HepG2 (cell line): Measurements from ENCODE around the gene ESAM. TPM values are rescaled to one million over a fixed set of nuclear protein-coding genes. Genes with fewer than 3 reads are reported as not detected.

Source experiments
- ATAC-seq: fragments of 200-7000 bp; cut with Tn5 transposase; 3 replicates; pipeline ENCODE4 v1.9.1; 2020; ENCODE audit warnings: mild to moderate bottlenecking, moderate library complexity
- BruUV-seq: library from RNA; stranded (reverse); fragments of 400-500 nt; replicated peaks from 2 replicates; lab custom pipeline; 2021; lab: Mats Ljungman, UMichigan
- CTCF ChIA-PET: fragments of 300-600 bp; formaldehyde crosslinking; extraction: SDS; loops from one replicate; lab custom pipeline; 2021; ENCODE audit warnings: low total read pairs, inconsistent platforms, low intra/inter-chr PET ratio; lab: Yijun Ruan, JAX
- POLR2A ChIA-PET: fragments of 350-600 bp; sonication (Branson Sonifier 250); formaldehyde crosslinking; loops from one replicate; lab custom pipeline; 2020; ENCODE audit warnings: antibody characterized with exemption, inconsistent platforms; lab: Yijun Ruan, JAX
- DNase-seq: peaks from one replicate; pipeline ENCODE4 v3.0.0-alpha.2; 2015; ENCODE audit warnings: low spot score
- FAIRE-seq: peaks from 3 replicates; lab custom pipeline; 2011; peaks lifted over from hg19 to GRCh38; lab: Jason Lieb, UNC
- H2AFZ ChIP-seq: one replicate; pipeline ENCODE4 v1.6.1; 2011; ENCODE audit warnings: low read length, inconsistent platforms
- H3K27ac ChIP-seq: fragments of 300-600 bp; 3 replicates; pipeline ENCODE4 v1.8.0; 2011; ENCODE audit warnings: mixed run types, mild to moderate bottlenecking, mixed read lengths, low read length, inconsistent platforms; ENCODE audit not compliant: insufficient read depth; ENCODE audit errors: extremely low read length
- H3K27me3 ChIP-seq, 2 experiments: fragments of 200-600 bp in 1 of 2; 2 replicates in 1 of 2; 3 replicates in 1 of 2; pipeline versions ENCODE4 v1.6.0 to v1.8.0; 2011; ENCODE audit warnings: low read length in 2 of 2, mild to moderate bottlenecking in 2 of 2, moderate library complexity in 2 of 2, inconsistent platforms in 1 of 2; ENCODE audit not compliant: insufficient read depth in 2 of 2, control insufficient read depth in 1 of 2
- H3K36me3 ChIP-seq, 2 experiments: fragments of 200-600 bp in 1 of 2; replicated peaks in 1 of 2; 2 replicates in 1 of 2; 3 replicates in 1 of 2; pipeline versions ENCODE4 v1.5.1 to v1.8.0; 2011; ENCODE audit warnings: low read length in 2 of 2, inconsistent platforms in 1 of 2; ENCODE audit not compliant: insufficient read depth in 2 of 2, control insufficient read depth in 1 of 2
- H3K4me1 ChIP-seq: 2 replicates; pipeline ENCODE4 v1.5.1; 2012; ENCODE audit warnings: low read length, inconsistent platforms; ENCODE audit not compliant: insufficient read depth
- H3K4me2 ChIP-seq: 2 replicates; pipeline ENCODE4 v1.6.0; 2011; ENCODE audit warnings: low read depth, low read length, inconsistent platforms
- H3K4me3 ChIP-seq, 3 experiments: fragments of 200-600 bp in 1 of 3; sonication (generic), shearing (Covaris generic) in 1 of 3; replicated peaks in 1 of 3; 2 replicates each; pipeline ENCODE4 v1.5.1; 2011 to 2016; ENCODE audit warnings: low read length in 3 of 3, inconsistent platforms in 2 of 3, low read depth in 2 of 3, mild to moderate bottlenecking in 2 of 3, control low read depth in 1 of 3, mixed read lengths in 1 of 3; ENCODE audit not compliant: insufficient read depth in 1 of 3
- H3K79me2 ChIP-seq: one replicate; pipeline ENCODE4 v1.6.1; 2011; ENCODE audit warnings: low read length, inconsistent platforms; ENCODE audit not compliant: insufficient read depth
- H3K9ac ChIP-seq: 2 replicates; pipeline ENCODE4 v1.6.0; 2011; ENCODE audit warnings: mild to moderate bottlenecking, low read depth, low read length, inconsistent platforms; ENCODE audit not compliant: insufficient read depth
- H3K9me3 ChIP-seq: 2 replicates; pipeline ENCODE4 v1.5.1; 2012; ENCODE audit warnings: mild to moderate bottlenecking, low read length
- H4K20me1 ChIP-seq: 2 replicates; pipeline ENCODE4 v1.6.0; 2011; ENCODE audit warnings: inconsistent platforms, mild to moderate bottlenecking, low read length, moderate library complexity; ENCODE audit not compliant: insufficient read depth
- AGO2 ChIP-seq: fragments of 200-400 bp; formaldehyde crosslinking; optimal IDR thresholded peaks from 2 replicates; pipeline ENCODE3; 2017; ENCODE audit warnings: mild to moderate bottlenecking, low read depth, low read length, moderate library complexity
- BCL3 ChIP-seq: sonication (generic); formaldehyde crosslinking; IDR thresholded peaks from 2 replicates; pipeline ENCODE4 v1.5.1; 2020; ENCODE audit warnings: mild to moderate bottlenecking, missing genetic modification reagents, moderate library complexity
- BCL6 ChIP-seq: IDR thresholded peaks from 2 replicates; pipeline ENCODE4 v1.6.1; 2016; ENCODE audit warnings: missing genetic modification reagents, missing compliant biosample characterization
- CCDC6 ChIP-seq: sonication (generic); formaldehyde crosslinking; IDR thresholded peaks from 2 replicates; pipeline ENCODE4 v1.8.1; 2022; ENCODE audit warnings: mild to moderate bottlenecking, missing genetic modification reagents, moderate library complexity
- DMAP1 ChIP-seq: IDR thresholded peaks from 2 replicates; pipeline ENCODE4 v1.6.1; 2016
- EHMT2 ChIP-seq: fragments of 200-600 bp; sonication (generic); IDR thresholded peaks from 2 replicates; pipeline ENCODE4 v1.7.0; 2017; ENCODE audit warnings: antibody characterized with exemption, low read depth, low read length, borderline replicate concordance
- GABPB1 ChIP-seq: IDR thresholded peaks from 2 replicates; pipeline ENCODE4 v1.6.1; 2016; ENCODE audit warnings: mild to moderate bottlenecking, missing genetic modification reagents, moderate library complexity, missing compliant biosample characterization
- GZF1 ChIP-seq: sonication (generic); formaldehyde crosslinking; IDR thresholded peaks from 2 replicates; pipeline ENCODE4 v1.5.1; 2020; ENCODE audit warnings: mild to moderate bottlenecking, missing genetic modification reagents
- MIER3 ChIP-seq: IDR thresholded peaks from 2 replicates; pipeline ENCODE4 v1.6.1; 2016; ENCODE audit warnings: missing compliant biosample characterization, borderline replicate concordance
- PATZ1 ChIP-seq: sonication (generic); formaldehyde crosslinking; IDR thresholded peaks from 2 replicates; pipeline ENCODE4 v1.4.0; 2020; ENCODE audit warnings: missing genetic modification reagents
- SAP130 ChIP-seq: IDR thresholded peaks from 2 replicates; pipeline ENCODE4 v1.6.1; 2016; ENCODE audit warnings: low read depth
- SOX13 ChIP-seq, 3 experiments: fragments of 450-650 bp in 1 of 3; sonication (generic) in 1 of 3; formaldehyde crosslinking in 1 of 3; IDR thresholded peaks in 2 of 3; conservative IDR thresholded peaks in 1 of 3; 2 replicates each; pipeline versions ENCODE4 v1.5.0 to v1.6.1; 2016 to 2020; ENCODE audit warnings: antibody characterized with exemption in 1 of 3, mild to moderate bottlenecking in 1 of 3, missing compliant biosample characterization in 1 of 3, missing genetic modification reagents in 1 of 3, moderate library complexity in 1 of 3
- SRSF1 ChIP-seq: fragments of 200-400 bp; formaldehyde crosslinking; optimal IDR thresholded peaks from 2 replicates; pipeline ENCODE3; 2017; ENCODE audit warnings: mild to moderate bottlenecking, low read depth, low read length, moderate library complexity
- XRCC5 ChIP-seq: fragments of 200-400 bp; formaldehyde crosslinking; optimal IDR thresholded peaks from 2 replicates; pipeline ENCODE3; 2017; ENCODE audit warnings: mild to moderate bottlenecking, low read length
- ZBTB42 ChIP-seq: sonication (generic); formaldehyde crosslinking; IDR thresholded peaks from 2 replicates; pipeline ENCODE4 v1.5.0; 2020; ENCODE audit warnings: mild to moderate bottlenecking, missing genetic modification reagents
- ZNF121 ChIP-seq: sonication (generic); formaldehyde crosslinking; IDR thresholded peaks from 2 replicates; pipeline ENCODE4 v1.5.0; 2020; ENCODE audit warnings: mild to moderate bottlenecking, missing genetic modification reagents
- ZNF431 ChIP-seq: sonication (generic); formaldehyde crosslinking; IDR thresholded peaks from 2 replicates; pipeline ENCODE4 v1.9.0; 2022; ENCODE audit warnings: missing genetic modification reagents, low read depth, mild to moderate bottlenecking, borderline replicate concordance
- ZNF570 ChIP-seq: sonication (generic); formaldehyde crosslinking; IDR thresholded peaks from 2 replicates; pipeline ENCODE4 v1.4.0; 2020; ENCODE audit warnings: mild to moderate bottlenecking, missing genetic modification reagents, borderline replicate concordance
- ZNF674 ChIP-seq: sonication (generic); formaldehyde crosslinking; IDR thresholded peaks from 2 replicates; pipeline ENCODE4 v1.5.0; 2020; ENCODE audit warnings: low read depth, mild to moderate bottlenecking, missing genetic modification reagents
- ZNF746 ChIP-seq: sonication (generic); formaldehyde crosslinking; IDR thresholded peaks from 2 replicates; pipeline ENCODE4 v1.8.0; 2022; ENCODE audit warnings: mild to moderate bottlenecking, missing genetic modification reagents
- ZNF766 ChIP-seq: sonication (generic); formaldehyde crosslinking; IDR thresholded peaks from 2 replicates; pipeline ENCODE4 v1.5.0; 2020; ENCODE audit warnings: missing genetic modification reagents, borderline replicate concordance
- WGBS: methylation state at CpG from one replicate; pipeline ENCODE4 v1.1.6; 2017; ENCODE audit warnings: low lambda C conversion rate; 5-methylcytosine and 5-hydroxymethylcytosine counted together
- in situ Hi-C: cut with HindIII; loops from 2 replicates; pipeline ENCODE4 v1.10.0; 2017; ENCODE audit warnings: low pct_unique_long_range_greater_than_20kb; ENCODE audit not compliant: extremely low pct_ligation_motif_present
- intact Hi-C: fragments of 100-400 bp; cut with micrococcal nuclease; formaldehyde crosslinking; loops from one replicate; pipeline ENCODE4 v1.10.0; 2022; ENCODE audit not compliant: unreplicated experiment
- polyA plus RNA-seq, 8 experiments: library from polyadenylated mRNA; depleted of rRNA in 3 of 8; stranded (reverse) in 7 of 8; unstranded in 1 of 8; fragments of >200 nt; fragmentation: Illumina TruSeq in 4 of 8; extraction: Trizol in 4 of 8; gene quantifications; 2 replicates each; pipeline versions ENCODE4 v1.2.1 to v1.2.3, GENCODE V29; 2011 to 2016; ENCODE audit warnings: low read depth in 4 of 8, missing spikeins in 1 of 8, mixed read lengths in 1 of 8; ENCODE audit not compliant: insufficient read depth in 1 of 8
- total RNA-seq, 5 experiments: library from RNA; depleted of rRNA; stranded (reverse); fragments of >200 nt; fragmentation: Illumina TruSeq; extraction: Trizol; gene quantifications; 2 replicates each; pipeline ENCODE4 v1.2.3, GENCODE V29; 2016; ENCODE audit warnings: low read depth in 1 of 5

Gene ESAM
- total and polyA plus RNA-seq, 2 of the 13 experiments (the other 11 are each of a cell fraction or from before 2014, with no cell fraction given) = 1.2 to 6.8 TPM

- Histone ChIP-seq H3K27ac (peak overlapping the region; percentile 88), H3K79me2 (peaks cover 53% of the 10 kb centered on the region), H3K9me3 (no peaks in the 10 kb centered on the region), H3K36me3 (no peaks in the 10 kb centered on the region), H3K27me3 (no peaks in the 10 kb centered on the region; a peak in 1 of 5 replicates), H3K4me2 (peak overlapping the region; percentile 97), H3K4me3 (peak overlapping the region; percentile 94 to 96 (median 96)), H3K4me1 (peaks cover 46% of the 10 kb centered on the region), H4K20me1 (peaks cover 22% of the 10 kb centered on the region), H3K9ac (peak overlapping the region; percentile 88), H2AFZ (no peak overlapping the region)
- 1% methylated on average over 25 of the region's 83 CpGs for WGBS
- in situ Hi-C loops (no loop called here), intact Hi-C loops (loop anchor here (2.0 to 10.0 kb wide), 2 partner anchors 37 to 55 kb away; no protein-coding TSS in a partner anchor)
- no peak for DNase-seq
- BruUV-seq = no TSS peak
- peak; percentile 64 for ATAC-seq
- no peak for FAIRE-seq
- POLR2A ChIA-PET = interaction anchor here (0.6 to 2.7 kb wide), 16 partner anchors 14 to 177 kb away, joined by 3 to 14 read pairs (median 4); partner anchors contain the start of genes SIAE, SPA17 and TBRG1
- CTCF ChIA-PET = no interaction called here
- TF ChIP-seq SOX13 (IDR thresholded peaks at IDR 0.05) (no peak), SOX13 (CRISPR knock-in tag; conservative IDR thresholded peaks at IDR 0.05 in 1 of 2, IDR thresholded peaks at IDR 0.05 in 1 of 2) (0 out of 4 replicates have a peak, but pooled peaks of 1 of the 2 experiments have one; percentile 25), ZNF674 (CRISPR knock-in tag) (0 out of 2 replicates have a peak, but pooled peaks have one; percentile 47), ZNF570 (CRISPR knock-in tag) (no peak), ZNF746 (CRISPR knock-in tag) (no peak), ZNF431 (CRISPR knock-in tag) (no peak), SAP130 (peak; percentile 55; the same call in 1 of the 2 replicates), XRCC5 (peak; percentile 2), DMAP1 (CRISPR knock-in tag) (peak; percentile 41; the same call in 1 of the 2 replicates), CCDC6 (0 out of 2 replicates have a peak, but pooled peaks have one; percentile 57), GZF1 (CRISPR knock-in tag) (peak; percentile 40; the same call in 1 of the 2 replicates), AGO2 (no peak), ZNF121 (CRISPR knock-in tag) (no peak), SRSF1 (no peak), ZNF766 (CRISPR knock-in tag) (0 out of 2 replicates have a peak, but pooled peaks have one; percentile 17), PATZ1 (CRISPR knock-in tag) (peak; percentile 46; the same call in 1 of the 2 replicates), ZBTB42 (CRISPR knock-in tag) (no peak), BCL3 (CRISPR knock-in tag) (no peak), EHMT2 (no peak), BCL6 (CRISPR knock-in tag) (no peak), MIER3 (CRISPR knock-in tag) (peak; percentile 6; the same call in 1 of the 2 replicates), GABPB1 (0 out of 2 replicates have a peak, but pooled peaks have one; percentile 31)
Measured at GRCh38 chr11:124799348-124800225, 37.5 kb upstream of the ESAM start.
